Rectal smooth muscle tissue (tissue), 1 donor: ENCODE measurements around the gene SLC22A25.

ENCODE experiments used
- H3K27ac ChIP-seq: one replicate; pipeline ENCODE4 v1.7.0; 2013; ENCODE audit warnings: low read depth, low read length, inconsistent platforms
- H3K27me3 ChIP-seq: one replicate; pipeline ENCODE4 v1.7.0; 2013; ENCODE audit warnings: low read length; ENCODE audit not compliant: control insufficient read depth, insufficient read depth
- H3K36me3 ChIP-seq: one replicate; pipeline ENCODE4 v1.7.0; 2013; ENCODE audit warnings: low read length; ENCODE audit not compliant: control insufficient read depth, insufficient read depth
- H3K4me1 ChIP-seq: one replicate; pipeline ENCODE4 v1.7.0; 2013; ENCODE audit warnings: low read length; ENCODE audit not compliant: control insufficient read depth, insufficient read depth
- H3K4me3 ChIP-seq: one replicate; pipeline ENCODE4 v1.7.0; 2013; ENCODE audit warnings: low read length
- H3K9ac ChIP-seq: one replicate; pipeline ENCODE4 v1.7.0; 2013; ENCODE audit warnings: low read length

The SLC22A25 gene

DNA sequence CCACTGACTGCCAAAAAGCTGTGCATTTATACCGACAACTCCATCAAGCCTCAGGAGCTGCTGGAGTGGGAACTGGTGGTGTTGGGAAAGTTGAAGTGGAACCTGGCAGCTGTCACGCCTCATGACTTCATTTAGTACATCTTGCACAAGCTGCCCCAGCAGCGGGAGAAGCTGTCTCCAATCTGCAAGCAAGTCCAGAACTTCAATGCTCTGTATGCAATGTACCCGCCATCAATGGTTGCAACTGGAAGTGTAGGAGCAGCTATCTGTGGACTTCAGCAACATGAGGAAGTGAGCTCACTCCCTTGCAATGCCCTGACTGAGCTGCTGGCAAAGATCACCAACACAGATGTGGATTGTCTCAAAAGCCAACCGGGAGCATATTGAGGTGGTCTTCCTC lies at the start of gene SLC22A25:
Gene SLC22A25 (minus strand): TSS at position 67 of the 400 bp plus-strand sequence. CDS start 13,947 bp downstream, outside the sequence.
- Histone ChIP-seq H3K9ac (no peak within 1 kb of the TSS), H3K27me3 (no peaks in the 10 kb centered on the region), H3K27ac (no peak within 1 kb of the TSS), H3K36me3 (no peaks in the 10 kb centered on the region), H3K4me3 (no peak within 1 kb of the TSS), H3K4me1 (no peaks in the 10 kb centered on the region)

DNA sequence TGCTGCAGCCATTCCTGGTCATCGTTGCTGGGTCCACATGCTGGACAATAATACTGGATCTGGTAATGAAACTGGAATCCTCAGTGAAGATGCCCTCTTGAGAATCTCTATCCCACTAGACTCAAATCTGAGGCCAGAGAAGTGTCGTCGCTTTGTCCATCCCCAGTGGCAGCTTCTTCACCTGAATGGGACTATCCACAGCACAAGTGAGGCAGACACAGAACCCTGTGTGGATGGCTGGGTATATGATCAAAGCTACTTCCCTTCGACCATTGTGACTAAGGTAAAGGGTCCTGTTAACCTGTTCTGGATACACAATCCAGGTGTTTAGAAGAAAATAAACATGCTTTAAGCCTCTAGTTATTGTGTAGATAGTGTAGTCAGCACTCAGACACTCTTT lies 46.9 kb upstream of the SLC22A25 start:
- Histone ChIP-seq H3K27me3 (no peaks in the 10 kb centered on the region), H3K9ac (no peak overlapping the region), H3K4me3 (no peak overlapping the region), H3K4me1 (no peaks in the 10 kb centered on the region), H3K27ac (no peak overlapping the region), H3K36me3 (no peaks in the 10 kb centered on the region)

DNA sequence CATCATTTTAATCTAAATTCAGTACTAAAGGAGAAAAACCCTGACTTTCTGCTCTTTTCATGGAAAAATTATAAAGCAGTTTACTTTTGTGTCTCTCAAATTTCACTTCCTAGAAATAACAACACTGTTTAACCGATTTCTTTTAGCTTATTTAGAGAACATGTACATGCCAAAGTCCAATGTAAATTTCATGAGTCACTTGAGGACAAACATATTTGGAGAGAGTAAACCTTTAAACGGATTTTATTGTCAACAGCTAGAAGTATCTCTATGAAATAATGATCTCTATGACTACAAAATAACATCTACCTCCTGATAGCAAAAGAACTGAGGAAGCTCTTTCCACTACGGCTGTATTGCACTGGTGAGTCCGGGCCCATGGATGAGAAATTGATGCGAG lies 46.3 kb upstream of the SLC22A25 start:
- no peaks in the 10 kb centered on the region for H3K4me1 ChIP-seq
- no peak overlapping the region for H3K27ac ChIP-seq
- no peaks in the 10 kb centered on the region for H3K27me3 ChIP-seq
- no peaks in the 10 kb centered on the region for H3K36me3 ChIP-seq
- no peak overlapping the region for H3K9ac ChIP-seq
- H3K4me3 ChIP-seq = no peak overlapping the region

DNA sequence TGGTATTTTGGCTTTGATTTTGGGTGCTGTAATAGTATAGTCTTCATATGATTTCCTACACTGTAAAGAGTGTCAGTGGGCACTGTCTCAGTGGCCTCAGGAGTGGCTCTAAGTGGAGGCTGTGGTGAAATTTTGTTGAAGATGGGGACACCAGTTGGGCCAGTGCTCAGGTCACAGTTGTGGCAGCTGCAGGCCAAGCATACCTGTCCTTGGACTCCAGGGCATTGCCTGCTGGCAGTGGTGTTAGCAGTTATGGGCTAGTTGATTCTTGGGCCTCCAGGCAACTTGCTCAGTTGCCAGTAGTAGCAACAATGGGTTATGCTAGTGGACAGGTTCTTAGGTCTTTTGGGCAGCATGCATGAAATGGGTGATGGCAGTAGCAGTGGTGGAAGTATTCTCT lies 39.2 kb upstream of the SLC22A25 start:
- H3K4me3 ChIP-seq = no peak overlapping the region
- no peak overlapping the region for H3K27ac ChIP-seq
- H3K9ac ChIP-seq = no peak overlapping the region
- H3K36me3 ChIP-seq = no peaks in the 10 kb centered on the region
- no peaks in the 10 kb centered on the region for H3K4me1 ChIP-seq
- no peaks in the 10 kb centered on the region for H3K27me3 ChIP-seq

DNA sequence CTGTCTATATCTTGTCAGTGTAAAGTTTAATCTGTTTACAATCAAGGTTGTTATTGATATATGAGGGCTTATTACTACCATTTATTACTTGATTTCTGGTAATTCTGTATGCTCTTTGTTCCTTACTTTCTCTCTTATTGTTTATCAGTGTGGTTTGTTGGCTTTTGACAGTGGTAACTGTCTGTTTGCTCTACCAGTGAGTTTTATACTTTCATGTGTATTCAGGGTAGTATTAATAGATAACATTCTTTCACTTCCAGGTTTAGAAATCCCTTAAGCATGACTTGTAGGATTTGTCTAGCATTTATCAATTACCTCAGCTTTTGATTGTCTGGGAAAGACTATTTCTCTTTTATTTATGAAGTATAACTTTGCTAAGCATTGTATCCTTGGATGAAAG lies 37.5 kb upstream of the SLC22A25 start:
- no peak overlapping the region for H3K4me3 ChIP-seq
- H3K4me1 ChIP-seq = no peaks in the 10 kb centered on the region
- no peaks in the 10 kb centered on the region for H3K27me3 ChIP-seq
- no peak overlapping the region for H3K9ac ChIP-seq
- H3K27ac ChIP-seq = no peak overlapping the region
- H3K36me3 ChIP-seq = no peaks in the 10 kb centered on the region

DNA sequence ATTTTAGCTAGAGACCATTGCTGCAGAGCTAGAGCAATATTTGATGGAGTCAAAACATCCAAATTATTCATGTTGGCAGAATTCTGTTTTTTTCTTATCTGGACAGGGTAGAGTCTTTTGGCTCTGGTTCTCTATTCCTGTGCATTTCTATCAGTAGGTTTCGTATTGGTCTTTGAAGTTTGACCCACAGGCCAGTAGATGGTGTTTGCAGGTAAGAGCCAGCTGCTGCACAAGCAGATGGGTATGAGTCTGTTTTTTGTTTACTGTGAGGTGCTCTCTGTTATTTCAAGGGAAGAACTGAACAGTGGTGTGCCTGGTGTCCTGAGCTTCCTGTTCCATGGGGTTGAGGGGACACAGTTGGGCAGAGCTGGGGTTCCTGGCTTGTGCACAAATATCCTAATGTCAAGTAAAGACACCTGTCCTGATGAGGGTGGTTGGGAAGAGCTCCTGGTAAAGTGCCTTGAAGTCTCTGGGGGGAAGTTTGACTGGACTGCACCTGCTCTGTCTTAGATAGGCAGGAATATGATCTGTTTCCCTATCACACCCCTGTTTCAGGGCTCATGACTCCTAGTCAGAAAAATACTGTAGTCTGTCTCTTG lies 34.0 kb upstream of the SLC22A25 start:
- Histone ChIP-seq H3K9ac (no peak overlapping the region), H3K27ac (no peak overlapping the region), H3K4me1 (no peaks in the 10 kb centered on the region), H3K4me3 (no peak overlapping the region), H3K27me3 (no peaks in the 10 kb centered on the region), H3K36me3 (no peaks in the 10 kb centered on the region)

DNA sequence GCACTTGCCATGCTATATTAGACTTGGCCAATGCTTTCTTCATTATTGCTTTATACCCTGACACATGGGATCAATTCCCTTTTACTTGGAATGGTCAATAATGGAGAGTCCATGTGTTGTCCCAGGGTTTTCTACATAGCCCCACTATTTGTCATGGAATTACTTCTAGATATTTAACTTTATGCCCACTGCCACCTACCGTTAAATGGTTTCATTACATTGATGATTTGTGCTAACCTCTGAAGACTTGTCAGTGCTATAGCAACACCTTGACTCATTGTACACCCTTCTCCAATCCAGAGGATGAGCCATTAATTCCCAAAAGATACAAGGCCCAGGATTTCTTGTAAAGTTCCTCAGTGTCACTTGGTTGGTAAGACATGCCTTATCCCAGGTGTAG lies 31.4 kb upstream of the SLC22A25 start:
- Histone ChIP-seq H3K36me3 (no peaks in the 10 kb centered on the region), H3K9ac (no peak overlapping the region), H3K4me3 (no peak overlapping the region), H3K27me3 (no peaks in the 10 kb centered on the region), H3K4me1 (no peaks in the 10 kb centered on the region), H3K27ac (no peak overlapping the region)

DNA sequence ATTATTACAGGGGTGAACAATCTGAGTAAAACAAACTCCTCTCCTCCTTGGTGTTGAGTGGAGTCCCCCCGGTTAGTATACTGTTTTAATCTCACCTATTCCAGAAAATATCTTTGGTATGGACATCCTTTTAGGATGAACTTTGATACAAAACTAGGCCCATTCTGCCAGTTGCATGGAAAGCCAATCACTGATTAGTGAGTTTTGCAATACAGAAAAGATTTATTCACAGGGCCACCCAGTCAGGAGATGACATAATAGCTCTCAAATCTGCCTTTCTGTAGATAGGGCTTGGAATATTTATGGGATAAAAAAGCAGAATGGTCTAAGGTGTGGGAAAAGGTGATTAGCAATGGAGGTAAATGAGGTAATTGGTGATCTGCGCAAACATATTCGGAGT lies 30.3 kb upstream of the SLC22A25 start:
- no peak overlapping the region for H3K4me3 ChIP-seq
- no peaks in the 10 kb centered on the region for H3K36me3 ChIP-seq
- H3K27me3 ChIP-seq = no peaks in the 10 kb centered on the region
- no peaks in the 10 kb centered on the region for H3K4me1 ChIP-seq
- no peak overlapping the region for H3K9ac ChIP-seq
- no peak overlapping the region for H3K27ac ChIP-seq

DNA sequence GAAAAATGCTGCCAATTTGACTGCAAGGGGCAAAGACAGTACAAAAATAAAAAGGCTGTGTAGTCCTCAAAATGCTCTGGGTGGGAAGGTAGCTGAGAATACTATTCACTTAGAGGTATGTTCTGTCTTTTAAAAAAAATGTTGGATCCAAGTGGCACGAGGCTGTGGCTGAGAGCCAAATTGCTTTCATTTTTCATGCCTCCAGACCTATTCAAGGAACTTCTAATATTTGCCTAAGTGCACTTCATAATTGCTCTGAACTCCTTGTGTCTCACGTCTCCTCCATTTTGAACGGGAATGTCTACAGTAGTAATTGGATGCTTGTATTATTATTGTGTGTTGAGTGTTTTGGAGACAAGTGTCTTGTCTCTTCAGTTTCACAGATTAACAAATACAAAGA lies 19.1 kb upstream of the SLC22A25 start:
- Histone ChIP-seq H3K36me3 (no peaks in the 10 kb centered on the region), H3K4me1 (no peaks in the 10 kb centered on the region), H3K4me3 (no peak overlapping the region), H3K27ac (no peak overlapping the region), H3K9ac (no peak overlapping the region), H3K27me3 (no peaks in the 10 kb centered on the region)

DNA sequence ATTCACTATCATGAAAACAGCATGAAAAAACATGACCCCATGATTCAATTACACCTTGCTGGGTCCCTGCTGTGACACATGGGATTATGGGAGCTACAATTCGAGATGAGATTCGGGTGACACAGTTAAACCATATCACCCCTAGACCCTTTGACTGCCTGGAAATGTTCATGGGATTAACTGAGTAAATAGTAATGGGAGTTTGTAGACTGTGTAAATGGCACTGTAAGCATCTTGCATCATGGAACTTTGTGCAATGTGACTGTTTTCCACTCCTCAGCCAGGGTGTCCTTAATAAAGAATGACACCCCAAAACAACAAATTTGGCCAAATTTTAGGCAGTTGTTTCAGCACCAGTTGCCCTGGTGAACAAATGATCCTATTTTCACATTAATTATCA lies 7.9 kb upstream of the SLC22A25 start:
- Histone ChIP-seq H3K27me3 (no peaks in the 10 kb centered on the region), H3K27ac (no peak overlapping the region), H3K9ac (no peak overlapping the region), H3K4me3 (no peak overlapping the region), H3K4me1 (no peaks in the 10 kb centered on the region), H3K36me3 (no peaks in the 10 kb centered on the region)

DNA sequence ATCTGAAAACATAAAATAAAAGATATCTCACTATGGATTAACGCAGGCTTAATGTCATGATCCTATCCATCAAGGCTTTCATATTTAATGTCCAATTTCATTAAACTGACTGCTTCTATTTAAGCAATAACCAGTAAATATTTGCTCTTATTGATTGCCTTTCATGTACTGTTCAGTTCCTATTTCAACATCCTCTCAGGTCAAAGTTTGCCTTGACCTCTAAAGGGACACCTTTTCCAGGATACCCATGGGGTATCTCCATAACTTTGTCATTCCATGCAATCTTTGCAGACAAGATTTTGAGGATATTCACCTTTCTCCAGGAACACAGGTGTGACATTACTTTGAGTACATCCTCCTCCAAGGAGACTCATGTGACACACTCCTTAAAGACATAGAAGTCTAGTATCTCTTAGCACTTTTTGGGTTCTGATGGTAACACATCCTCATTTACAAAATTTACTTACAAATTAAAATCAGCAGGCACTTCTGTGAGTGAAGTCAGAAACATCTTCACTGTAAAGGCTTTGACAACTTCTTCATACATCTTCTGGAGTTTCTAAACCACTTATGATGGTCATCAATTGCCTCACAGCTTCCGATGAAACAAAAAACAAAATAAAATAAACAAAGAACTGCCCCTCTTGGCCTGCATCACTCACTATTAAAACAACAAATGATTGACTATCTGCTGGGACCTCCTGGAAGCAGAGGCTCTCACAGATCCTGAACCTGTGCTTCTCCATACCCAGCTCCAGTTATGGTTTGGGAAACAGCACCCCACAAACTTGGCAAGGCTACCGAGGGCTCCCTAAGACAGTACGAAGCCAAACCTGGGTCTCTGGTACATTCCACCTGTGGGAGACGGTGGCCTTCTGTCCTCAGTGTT lies 7.0 kb upstream of the SLC22A25 start:
- no peak overlapping the region for H3K4me3 ChIP-seq
- H3K4me1 ChIP-seq = no peaks in the 10 kb centered on the region
- H3K9ac ChIP-seq = no peak overlapping the region
- H3K27ac ChIP-seq = no peak overlapping the region
- no peaks in the 10 kb centered on the region for H3K27me3 ChIP-seq
- no peaks in the 10 kb centered on the region for H3K36me3 ChIP-seq

DNA sequence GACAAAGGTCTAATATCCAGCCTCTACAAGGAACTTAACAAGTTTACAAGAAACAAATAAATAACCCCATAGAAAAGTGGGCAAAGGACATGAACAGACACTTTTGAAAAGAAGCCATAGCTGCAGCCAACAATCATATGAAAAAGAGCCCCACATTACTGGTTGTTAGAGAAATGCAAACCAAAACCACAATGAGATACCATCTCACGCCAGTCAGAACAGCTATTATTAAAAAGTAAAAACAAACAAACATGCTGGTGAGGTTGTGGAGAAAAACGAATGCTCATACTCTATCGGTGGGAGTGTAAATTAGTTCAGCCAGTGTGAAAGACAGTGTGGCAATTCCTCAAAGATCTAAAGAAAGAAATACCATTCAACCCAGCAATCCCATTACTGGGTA lies 5.6 kb upstream of the SLC22A25 start:
- no peaks in the 10 kb centered on the region for H3K36me3 ChIP-seq
- no peak overlapping the region for H3K9ac ChIP-seq
- no peak overlapping the region for H3K4me3 ChIP-seq
- H3K27me3 ChIP-seq = no peaks in the 10 kb centered on the region
- H3K27ac ChIP-seq = no peak overlapping the region
- no peaks in the 10 kb centered on the region for H3K4me1 ChIP-seq
